T47D (cell line): ENCODE data around the gene BRPF3.

Source experiments
- DNase-seq, 2 experiments: peaks; one replicate each; pipeline versions ENCODE4 v3.0.0 to v3.0.0-alpha.2; 2011 to 2012; ENCODE audit warnings: low read depth in 1 of 2, low spot score in 1 of 2
- JUND ChIP-seq: IDR thresholded peaks from 2 replicates; pipeline ENCODE4 v1.6.1; 2012; ENCODE audit warnings: low read depth
- in situ Hi-C: cut with HindIII; loops from 2 replicates; pipeline ENCODE4 v1.10.0; 2016; ENCODE audit warnings: low sequenced_read_pairs, low pct_unique_long_range_greater_than_20kb

The BRPF3 gene

DNA sequence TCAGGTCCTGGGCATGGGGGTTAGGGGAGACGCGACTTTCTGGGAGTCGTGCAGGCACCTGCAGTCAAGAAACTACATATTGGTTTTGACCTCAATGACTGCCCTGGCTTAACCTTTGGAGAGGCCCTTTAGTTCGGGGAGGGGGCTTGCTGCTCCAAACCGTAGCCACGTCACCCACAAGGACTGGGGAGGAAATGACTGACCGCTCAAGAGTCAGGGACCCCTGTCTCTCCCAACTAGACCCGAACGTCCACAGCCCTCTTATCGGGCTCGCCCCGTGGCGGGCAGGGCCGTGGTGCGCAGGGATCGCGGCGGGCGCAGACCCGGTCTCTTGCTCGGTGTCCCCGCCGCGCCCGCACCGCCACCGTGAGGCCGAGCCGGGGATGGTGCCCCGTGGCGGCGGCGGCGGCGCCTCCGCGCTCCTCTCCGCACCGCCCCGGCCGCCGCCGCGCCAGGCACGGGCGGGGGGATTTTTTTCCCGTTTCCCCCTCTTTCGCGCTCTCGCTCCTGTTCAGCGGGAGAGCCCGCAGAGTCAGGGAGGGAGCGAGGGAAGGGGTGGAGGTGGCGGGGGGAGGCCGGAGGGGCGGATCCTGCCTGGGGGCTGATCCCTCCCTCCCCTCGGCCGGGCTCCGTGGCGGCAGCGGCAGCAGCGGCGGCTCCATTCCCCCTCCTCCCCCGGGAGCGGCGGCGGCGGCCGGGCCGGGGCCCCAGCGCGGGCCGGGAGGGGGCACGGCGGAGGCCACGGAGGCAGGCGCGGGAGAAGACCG, at the start of gene BRPF3:
BRPF3 (plus strand) TSS at position 632 of the 767 bp plus-strand sequence. CDS start 3,579 bp downstream, outside the sequence.
- peak; percentile 71 to 85 for DNase-seq
- in situ Hi-C loops, result no loop called here
- TF ChIP-seq JUND, result no peak

DNA sequence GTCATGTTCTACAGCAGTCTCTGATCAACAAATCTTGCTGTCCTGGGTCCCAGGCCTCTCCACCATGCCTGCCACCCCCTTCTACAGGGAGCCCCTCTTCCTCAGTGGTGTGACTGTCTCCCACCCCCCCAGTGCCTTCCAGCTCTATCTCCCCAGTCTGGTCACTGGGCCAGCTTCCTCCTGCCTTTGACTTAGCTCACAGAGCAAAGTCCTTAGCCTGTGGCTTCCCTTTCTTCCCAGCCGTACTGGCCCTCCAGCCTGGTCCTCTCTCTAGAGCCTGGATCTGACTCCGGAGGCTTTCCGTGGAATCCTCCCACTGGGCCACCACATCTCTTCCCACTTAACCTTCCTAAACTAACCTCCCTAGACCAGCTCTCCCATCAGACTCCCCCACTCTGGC, 49.2 kb upstream of the BRPF3 start:
- no peak for DNase-seq
- in situ Hi-C loops, result no loop called here
- TF ChIP-seq JUND, result no peak

DNA sequence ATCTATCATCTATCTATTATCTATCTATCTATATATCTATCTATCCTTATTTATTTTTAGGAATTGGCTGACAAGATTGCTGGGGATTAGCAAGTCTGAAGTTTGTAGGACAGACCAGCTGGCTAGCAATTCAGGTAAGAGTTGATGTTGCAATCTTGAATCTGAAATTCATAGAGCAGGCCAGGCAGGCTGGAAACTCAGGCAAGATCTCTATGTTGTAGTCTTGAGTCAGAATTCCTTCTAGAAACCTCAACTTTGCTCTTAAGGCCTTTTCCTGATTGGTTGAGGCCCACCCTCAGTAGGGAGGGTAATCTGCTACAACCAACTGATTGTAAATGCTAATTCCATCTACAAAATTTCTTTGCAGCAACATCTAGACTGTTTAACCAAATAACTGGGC, 47.1 kb upstream of the BRPF3 start:
- no peak for TF ChIP-seq JUND
- no peak for DNase-seq
- in situ Hi-C loops, result no loop called here

DNA sequence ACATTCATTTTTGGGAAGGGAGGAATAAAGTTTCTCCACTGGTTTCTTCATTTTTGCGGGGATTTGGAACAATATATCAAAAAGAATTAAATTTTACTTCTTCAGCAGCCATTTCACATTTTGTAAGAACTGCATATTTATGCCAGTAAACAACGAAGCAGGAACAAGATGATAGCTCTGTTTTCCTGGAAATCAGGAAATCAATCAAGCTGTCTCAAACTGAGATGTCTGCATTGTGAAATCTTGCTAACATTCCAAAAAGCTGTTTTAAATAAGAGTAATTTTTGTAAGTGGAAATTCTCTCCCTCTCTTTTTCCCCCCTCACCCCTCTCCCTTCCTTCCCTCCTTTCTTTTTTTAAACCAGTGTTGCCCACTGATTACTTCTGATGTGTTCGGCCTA, 46.3 kb upstream of the BRPF3 start:
- in situ Hi-C loops, result no loop called here
- DNase-seq, result no peak
- no peak for TF ChIP-seq JUND

DNA sequence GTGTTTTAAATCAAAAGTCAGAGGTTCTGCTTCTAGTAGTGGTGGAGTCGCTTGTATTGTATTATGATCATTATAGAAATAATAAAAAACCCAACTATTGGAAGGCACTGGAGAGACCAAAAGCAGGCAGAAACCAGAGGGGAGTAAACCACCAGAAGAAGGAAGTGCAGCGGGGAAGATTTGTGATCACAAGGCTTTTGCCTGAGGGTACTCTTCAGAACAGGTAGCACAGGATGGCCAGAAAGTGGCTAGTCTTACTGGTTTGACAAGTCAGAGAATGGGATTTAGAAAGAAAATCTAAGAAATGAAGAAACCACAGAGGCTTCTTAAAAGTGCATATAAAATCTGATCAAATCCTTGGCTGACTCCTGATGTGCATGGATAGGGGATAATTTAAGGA, 42.3 kb upstream of the BRPF3 start:
- in situ Hi-C loops, result no loop called here
- TF ChIP-seq JUND, result peak; percentile 59; the same call in 1 of the 2 replicates
- peak in 1 of 2 experiments; percentile 96 for DNase-seq

DNA sequence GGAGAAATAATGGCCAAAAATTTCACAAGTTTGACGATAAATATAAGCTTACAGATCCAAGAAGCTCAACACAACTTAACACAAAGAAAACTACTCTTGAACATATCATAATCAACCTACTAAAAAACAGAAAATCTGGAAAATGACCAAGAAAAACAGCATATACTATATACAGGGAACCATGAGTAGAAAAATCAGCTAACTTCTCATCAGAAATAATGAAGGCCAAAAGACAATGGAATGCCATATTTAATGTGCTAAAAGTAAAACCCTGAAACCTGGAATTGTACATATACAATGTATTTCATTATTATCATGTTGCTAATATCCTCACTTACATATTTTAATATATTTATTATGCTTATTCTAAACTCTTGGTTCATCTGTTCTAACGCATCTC, 40.9 kb upstream of the BRPF3 start:
- in situ Hi-C loops, result no loop called here
- no peak for DNase-seq
- TF ChIP-seq JUND, result no peak

DNA sequence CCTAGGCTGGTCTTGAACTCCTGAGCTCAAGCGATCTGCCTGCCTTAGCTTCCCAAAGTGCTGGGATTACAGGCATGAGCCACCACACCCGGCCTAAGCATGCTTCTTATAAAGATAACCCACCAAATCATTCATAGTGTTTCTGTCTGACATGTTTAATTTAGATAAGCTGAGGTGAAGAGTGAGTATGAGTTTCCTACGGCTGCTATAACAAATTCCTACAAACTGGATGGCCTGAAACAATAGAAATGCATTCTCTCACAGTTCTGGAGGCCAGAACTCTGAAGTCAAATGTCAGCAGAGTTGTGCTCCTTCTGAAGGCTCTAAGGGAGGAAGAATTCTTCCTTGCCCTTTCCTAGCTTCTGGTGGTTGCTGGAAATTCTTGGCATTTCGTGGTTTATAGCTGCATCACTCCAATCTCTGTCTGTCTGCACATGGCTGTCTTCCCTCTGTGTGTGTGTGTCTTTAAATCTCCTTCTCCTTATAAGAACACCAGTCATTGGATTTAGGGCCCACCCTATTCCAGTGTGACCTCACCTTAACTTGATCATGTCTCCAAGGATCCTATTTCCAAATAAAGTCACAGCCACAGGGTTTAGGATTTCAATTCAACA, 36.3 kb upstream of the BRPF3 start:
- no peak for DNase-seq
- TF ChIP-seq JUND, result no peak
- in situ Hi-C loops, result no loop called here

DNA sequence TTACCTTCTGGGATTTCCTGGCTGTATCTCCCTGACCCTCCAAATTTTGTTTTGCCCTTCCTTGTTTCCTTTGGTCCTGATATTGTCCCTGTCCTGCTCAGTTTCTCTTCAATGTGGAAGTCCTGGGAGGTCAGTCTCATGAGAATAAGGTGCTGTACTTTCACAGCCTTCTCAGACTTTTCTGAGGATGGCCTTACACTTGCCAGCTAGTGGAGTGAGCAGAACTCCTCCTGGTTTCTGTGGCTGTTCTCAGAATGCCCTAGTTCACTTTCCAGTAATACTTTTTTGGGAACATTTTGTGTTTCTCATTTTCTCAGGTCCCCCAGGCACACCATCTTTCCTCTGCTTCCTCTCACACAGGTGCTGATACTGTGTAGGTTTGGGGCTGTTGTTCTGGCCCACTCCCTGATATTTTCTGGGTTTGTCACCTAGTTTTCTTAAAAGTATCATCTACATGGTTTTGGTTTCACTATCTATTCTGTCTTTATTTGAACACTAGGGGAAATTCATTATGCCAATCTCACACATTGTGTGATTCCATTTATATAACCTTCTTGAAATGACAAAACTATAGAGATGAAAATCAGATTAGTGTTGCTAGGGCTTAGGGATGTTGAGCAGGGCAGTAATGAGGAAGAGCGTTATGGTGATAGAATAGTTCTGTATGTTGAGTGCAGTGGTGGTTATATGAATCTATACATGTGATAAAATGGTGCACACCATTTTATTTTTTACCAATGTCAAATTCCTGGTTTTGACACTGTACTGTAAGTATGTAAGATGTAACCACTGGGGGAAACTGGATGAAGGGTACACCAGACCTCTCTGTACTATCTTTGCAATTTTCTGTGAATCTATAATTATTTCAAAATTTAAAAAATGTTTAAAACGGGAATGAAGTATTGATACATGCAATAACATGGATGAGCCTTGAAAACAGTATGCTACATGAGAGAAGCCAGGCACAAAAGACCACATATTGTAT, 27.2 kb upstream of the BRPF3 start:
- TF ChIP-seq JUND, result no peak
- DNase-seq, result no peak
- in situ Hi-C loops, result no loop called here

DNA sequence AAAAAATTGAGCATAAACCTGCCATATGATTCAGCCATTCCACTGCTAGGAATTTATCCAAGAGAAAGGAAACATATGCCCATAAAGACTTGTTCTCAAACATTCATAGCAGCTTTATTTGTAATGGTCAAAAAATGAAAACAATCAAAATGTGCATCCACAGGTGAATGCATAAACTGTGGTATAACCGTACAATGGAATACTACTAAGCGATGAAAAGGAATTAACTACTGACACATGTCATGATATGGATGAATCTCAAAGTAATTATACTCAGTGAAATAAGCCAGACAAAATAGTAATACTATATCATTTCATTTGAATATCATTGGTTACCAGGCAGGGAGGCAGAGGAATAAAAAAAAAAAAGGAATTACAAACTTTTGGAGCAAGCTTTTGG, 25.8 kb upstream of the BRPF3 start:
- TF ChIP-seq JUND, result no peak
- in situ Hi-C loops, result no loop called here

DNA sequence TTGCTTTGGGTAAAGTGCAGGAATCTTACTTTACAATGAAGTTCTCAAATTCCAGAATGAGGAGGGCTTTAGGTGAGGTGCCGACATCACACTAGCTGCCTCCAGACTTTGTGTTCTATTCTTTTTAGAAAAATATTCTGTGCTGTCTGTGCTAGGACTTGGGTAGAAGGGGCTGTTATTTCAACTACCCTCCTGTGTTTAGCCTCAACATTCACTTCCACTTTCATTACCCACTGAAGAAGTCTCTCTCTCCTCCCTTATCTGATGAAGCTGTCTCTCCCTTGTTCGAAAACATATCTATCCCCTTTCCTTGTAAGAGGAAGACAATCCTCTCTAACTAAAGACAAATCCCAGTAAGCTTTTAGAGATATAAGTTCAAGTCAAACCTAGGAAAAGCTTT, 25.0 kb upstream of the BRPF3 start:
- DNase-seq, result no peak
- no peak for TF ChIP-seq JUND
- in situ Hi-C loops, result no loop called here

More for the DNA sequence above, 25.8 kb upstream of the BRPF3 start:
- no peak for DNase-seq

DNA sequence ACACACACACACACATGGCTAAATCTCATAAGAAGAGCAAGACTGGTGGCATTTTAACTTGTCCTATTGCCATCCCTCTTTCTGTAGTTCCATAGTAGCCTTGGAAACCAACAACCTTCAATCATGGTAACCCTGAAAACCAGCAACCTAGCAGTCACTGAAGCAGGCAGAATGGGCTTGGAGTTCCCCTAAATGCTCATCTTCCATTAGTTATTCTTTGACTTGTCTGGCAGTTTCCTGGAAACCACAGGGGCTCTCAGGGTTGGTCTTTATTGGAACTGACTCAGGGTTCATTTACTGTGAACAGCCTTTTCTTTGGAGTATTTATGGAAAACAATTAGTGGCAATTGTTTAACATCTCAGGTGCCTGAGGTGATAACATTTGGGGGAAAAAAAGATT, 19.4 kb upstream of the BRPF3 start:
- DNase-seq, result no peak
- in situ Hi-C loops, result no loop called here
- no peak for TF ChIP-seq JUND

DNA sequence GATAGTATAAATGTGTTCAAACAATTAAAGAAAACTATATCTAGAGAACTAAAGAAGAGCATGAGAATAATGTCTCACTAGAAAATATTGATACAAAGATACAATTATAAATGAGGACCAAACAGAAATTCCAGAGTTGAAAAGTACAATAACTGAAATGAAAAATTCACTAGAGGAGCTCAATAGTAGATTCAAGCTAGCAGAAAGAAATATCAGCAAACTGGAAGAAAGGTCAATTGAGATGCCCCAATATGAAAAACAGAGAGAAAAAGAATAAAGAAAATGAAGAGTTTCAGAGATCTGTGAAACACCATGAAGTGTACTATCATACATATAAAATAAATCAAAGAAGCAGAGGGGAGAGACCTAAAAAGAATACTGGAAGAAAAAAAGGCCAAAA, 18.0 kb upstream of the BRPF3 start:
- in situ Hi-C loops, result no loop called here
- no peak for DNase-seq
- TF ChIP-seq JUND, result no peak
